Measurements from ENCODE around the gene PLA2G4F.
"Not testable (repeated sequence)": the region's sequence is repeated elsewhere in the genome, so short reads cannot be mapped to it uniquely, and the experiment has no call there.

The PLA2G4F gene

DNA sequence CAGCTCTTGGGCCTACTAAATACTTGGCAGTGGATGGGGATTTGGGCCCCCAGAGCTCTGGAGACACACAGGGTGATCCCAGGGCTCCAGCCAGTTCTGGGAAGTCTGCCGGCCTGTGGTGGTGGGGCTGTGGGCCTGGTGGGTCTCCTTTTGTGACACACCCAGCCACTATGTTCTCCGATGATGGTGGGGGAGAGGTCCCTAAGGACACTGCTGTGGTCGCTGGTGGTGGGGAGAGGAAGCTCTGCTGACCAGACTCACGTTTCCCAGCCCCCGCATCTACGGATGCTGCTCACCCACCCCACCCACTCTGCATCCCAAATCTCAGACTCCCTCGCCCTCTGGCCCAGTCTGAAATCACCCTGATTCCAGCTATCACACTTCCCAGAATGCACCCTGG, 62.5 kb downstream of the PLA2G4F start:
- DNase-seq, result no peak

DNA sequence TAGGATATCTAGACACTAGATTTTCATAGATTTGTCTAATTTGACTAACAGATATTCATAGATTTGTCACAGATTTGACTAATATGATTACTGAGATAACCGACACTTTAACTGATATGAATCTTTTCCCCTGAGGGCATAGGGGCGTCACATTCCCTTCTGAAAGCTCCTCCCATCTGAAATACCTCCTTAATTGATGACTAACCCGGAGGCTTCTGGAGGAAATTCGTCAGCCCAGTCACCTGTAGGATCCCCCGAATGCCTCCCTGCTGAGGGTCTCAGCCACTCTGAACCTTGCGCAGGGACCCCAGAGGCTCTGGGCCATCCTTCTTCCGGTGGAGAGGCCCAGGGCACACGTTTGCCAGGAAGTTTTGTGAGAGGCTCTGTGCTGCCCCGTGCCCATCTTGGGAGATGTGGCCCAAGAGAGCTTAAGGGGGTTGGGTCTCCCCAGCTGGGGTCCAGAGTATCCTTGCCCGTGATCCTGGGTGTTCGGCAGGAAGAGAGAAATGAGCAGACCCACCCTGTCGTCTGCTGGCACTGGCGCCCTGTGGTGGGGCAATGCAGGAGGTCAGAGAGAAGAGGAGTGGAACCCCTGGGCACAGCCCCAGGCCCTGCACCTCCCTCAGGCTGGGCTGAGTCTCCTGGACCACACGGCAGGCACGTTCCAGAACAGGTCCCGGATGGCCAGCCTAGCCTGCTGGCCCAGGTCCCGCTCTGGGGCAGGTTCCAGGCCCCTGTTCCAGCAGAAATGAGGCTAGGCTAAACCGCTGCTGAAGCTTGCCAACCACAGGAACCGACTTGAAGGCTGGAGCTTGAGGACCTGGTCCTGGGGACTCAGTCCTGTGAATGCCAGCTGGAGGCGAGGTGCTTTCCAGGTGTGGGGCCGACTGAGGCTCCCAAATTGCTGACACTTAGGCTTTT, 63.8 kb downstream of the PLA2G4F start:
- no peak for DNase-seq

DNA sequence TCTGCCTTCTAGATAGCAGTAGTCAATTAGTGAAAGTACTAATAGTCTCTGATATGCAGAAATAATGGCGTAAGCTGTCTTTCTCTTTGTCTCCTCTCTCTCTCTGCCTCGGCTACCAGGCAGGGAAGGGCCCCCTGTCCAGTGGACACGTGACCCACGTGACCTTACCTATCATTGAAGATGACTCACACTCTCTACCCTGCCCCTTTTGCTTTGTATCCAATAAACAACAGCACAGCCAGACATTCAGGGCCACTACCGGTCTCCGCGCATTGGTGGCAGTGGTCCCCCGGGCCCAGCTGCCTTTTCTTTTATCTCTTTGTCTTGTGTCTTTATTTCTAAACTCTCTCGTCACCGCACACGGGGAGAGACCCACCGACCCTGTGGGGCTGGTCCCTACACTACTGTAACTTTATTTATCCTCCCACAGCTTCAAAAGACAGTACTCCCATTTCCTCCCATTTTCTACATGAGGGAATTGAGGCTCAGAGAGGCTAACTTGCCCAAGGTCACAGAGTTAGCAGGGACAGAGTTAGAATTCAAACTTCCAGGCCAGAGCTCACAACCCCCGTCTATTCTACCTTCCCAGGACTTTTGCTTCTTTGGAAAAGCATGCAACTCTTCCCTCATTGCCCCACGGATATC, 64.6 kb downstream of the PLA2G4F start:
- not testable (repeated sequence) for DNase-seq

DNA sequence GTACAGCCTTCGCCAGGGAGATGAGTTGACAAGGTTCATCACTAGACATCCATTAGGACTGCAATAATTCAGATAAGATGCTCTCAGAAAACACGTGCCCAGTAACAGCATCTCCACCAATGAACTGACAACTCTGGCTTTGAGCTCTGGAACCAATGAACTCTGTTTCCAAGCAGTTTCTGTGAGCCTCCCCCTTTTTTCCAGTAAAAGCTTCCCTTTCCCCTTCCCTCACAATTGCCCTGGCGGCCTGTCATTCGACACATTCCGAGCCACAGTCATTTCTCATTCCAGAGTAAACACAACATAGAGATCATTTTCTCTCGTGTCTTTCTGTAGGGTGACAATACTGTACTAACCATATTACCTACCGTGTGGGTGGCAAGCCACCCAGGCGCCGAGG, 65.7 kb downstream of the PLA2G4F start:
- DNase-seq, result no peak

DNA sequence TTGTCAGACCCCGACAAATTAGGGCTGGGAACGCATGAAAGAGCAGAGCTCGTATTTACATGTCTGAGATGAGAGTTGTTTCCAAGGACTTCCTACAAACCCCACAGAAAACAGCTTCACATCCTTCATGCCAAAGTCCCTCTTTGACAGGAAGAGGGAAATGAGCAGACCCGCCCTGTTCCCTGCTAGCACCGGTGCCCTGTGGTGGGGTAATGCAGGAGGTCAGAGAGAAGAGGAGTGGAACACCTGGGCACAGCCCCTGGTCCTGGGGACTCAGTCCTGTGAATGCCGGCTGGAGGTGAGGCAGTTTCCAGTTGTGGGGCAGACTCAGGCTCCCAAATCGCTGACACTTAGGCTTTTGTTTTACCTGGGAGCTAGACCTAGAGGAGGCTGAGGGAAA, 66.1 kb downstream of the PLA2G4F start:
- no peak for DNase-seq

DNA sequence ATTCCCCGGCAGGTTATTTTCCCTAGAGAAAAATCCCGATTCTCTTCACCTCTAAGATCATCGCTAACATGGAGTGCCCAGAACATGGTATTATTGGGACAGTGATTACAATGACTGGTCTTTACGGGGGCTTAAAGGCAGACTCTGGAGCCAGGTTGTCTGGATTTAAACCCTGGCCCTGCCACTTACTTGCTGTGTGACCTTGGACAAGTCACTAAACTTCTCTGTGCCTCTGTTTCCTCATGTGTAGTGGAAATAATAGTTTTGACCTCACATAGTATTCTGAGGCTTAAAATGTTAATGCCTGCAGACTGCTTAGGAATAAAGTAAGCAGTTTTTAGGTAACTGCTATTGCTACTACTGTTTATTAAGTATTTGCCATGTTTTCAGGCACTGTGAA, 66.5 kb downstream of the PLA2G4F start:
- DNase-seq, result no peak
